Panc1 (cell line): ENCODE data around the gene KIRREL3. TPM values are rescaled to one million over a fixed set of nuclear protein-coding genes. Genes with fewer than 3 reads are reported as not detected.

Source experiments
- ATAC-seq: fragments of 200-7000 bp; cut with Tn5 transposase; 2 replicates; pipeline ENCODE4 v1.9.1; 2020; ENCODE audit warnings: mild to moderate bottlenecking, moderate library complexity
- BruUV-seq: library from RNA; stranded (reverse); fragments of 400-500 nt; replicated peaks from 2 replicates; lab custom pipeline; 2021; lab: Mats Ljungman, UMichigan
- CTCF ChIA-PET: fragments of 300-600 bp; sonication (Branson Sonifier 250); formaldehyde crosslinking; loops from one replicate; lab custom pipeline; 2022; ENCODE audit warnings: antibody characterized with exemption; lab: Charles Lee
- POLR2A ChIA-PET: fragments of 300-600 bp; sonication (Branson Sonifier 250); formaldehyde crosslinking; loops from one replicate; lab custom pipeline; 2022; ENCODE audit warnings: antibody characterized with exemption; lab: Charles Lee
- DNase-seq: peaks from one replicate; pipeline ENCODE4 v3.0.0-alpha.2; 2010; ENCODE audit warnings: low read depth, low spot score
- H3K27ac ChIP-seq: 2 replicates; pipeline ENCODE4 v1.5.1; 2011; ENCODE audit warnings: mild to moderate bottlenecking, low read length, inconsistent platforms
- H3K27me3 ChIP-seq: fragments of 200-500 bp; sonication (Bioruptor generic); 2 replicates; pipeline ENCODE4 v1.6.0; 2014; ENCODE audit warnings: low read length, inconsistent platforms; ENCODE audit not compliant: control insufficient read depth, insufficient read depth
- H3K36me3 ChIP-seq: fragments of 200-500 bp; sonication (Bioruptor generic); 2 replicates; pipeline ENCODE4 v1.5.1; 2014; ENCODE audit warnings: inconsistent platforms, mild to moderate bottlenecking, low read length, moderate library complexity; ENCODE audit not compliant: control insufficient read depth, insufficient read depth
- H3K4me1 ChIP-seq: 2 replicates; pipeline ENCODE4 v1.5.1; 2011; ENCODE audit warnings: inconsistent platforms, mild to moderate bottlenecking, low read length, moderate library complexity; ENCODE audit not compliant: control insufficient read depth, insufficient read depth
- H3K4me3 ChIP-seq, 2 experiments: 2 replicates each; pipeline ENCODE4 v1.5.1; 2011 to 2012; ENCODE audit warnings: low read depth in 2 of 2, low read length in 2 of 2, mild to moderate bottlenecking in 2 of 2, inconsistent platforms in 1 of 2, moderate library complexity in 1 of 2
- H3K9me3 ChIP-seq: fragments of 200-500 bp; sonication (Bioruptor generic); 2 replicates; pipeline ENCODE4 v1.5.1; 2014; ENCODE audit warnings: low read depth, mild to moderate bottlenecking, inconsistent platforms, low read length, moderate library complexity; ENCODE audit not compliant: control insufficient read depth, insufficient read depth
- POLR2AphosphoS5 ChIP-seq: IDR thresholded peaks from 2 replicates; pipeline ENCODE4 v1.6.1; 2012; ENCODE audit warnings: mild to moderate bottlenecking, low read depth, low read length, moderate library complexity
- SIN3A ChIP-seq: IDR thresholded peaks from 2 replicates; pipeline ENCODE4 v1.6.1; 2012; ENCODE audit warnings: low read depth, mild to moderate bottlenecking, low read length, moderate library complexity, borderline replicate concordance; ENCODE audit not compliant: insufficient read depth
- TCF7L2 ChIP-seq: IDR thresholded peaks from 2 replicates; pipeline ENCODE4 v1.6.1; 2011; ENCODE audit warnings: mild to moderate bottlenecking, low read depth, low read length, inconsistent platforms
- in situ Hi-C: cut with HindIII; loops from 2 replicates; pipeline ENCODE4 v1.10.0; 2016; ENCODE audit warnings: low sequenced_read_pairs, low pct_unique_long_range_greater_than_20kb
- intact Hi-C: fragments of 100-400 bp; cut with micrococcal nuclease; formaldehyde crosslinking; loops from one replicate; pipeline ENCODE4 v1.10.0; 2022; ENCODE audit not compliant: unreplicated experiment
- total RNA-seq: library from RNA; stranded (reverse); gene quantifications from one replicate; pipeline ENCODE4 v1.2.1, GENCODE V29; 2021; ENCODE audit not compliant: unreplicated experiment
- TF ChIP-seq, protein P1 (sequence below), 2 experiments: IDR thresholded peaks; 2 replicates each; pipeline ENCODE4 v1.6.1; 2011 to 2012; ENCODE audit warnings: low read depth in 2 of 2, control low read depth in 1 of 2, low read length in 1 of 2, mild to moderate bottlenecking in 1 of 2, moderate library complexity in 1 of 2; ENCODE audit not compliant: insufficient read depth in 1 of 2
- TF ChIP-seq, protein P2 (sequence below): fragments of 450-650 bp; IDR thresholded peaks from 2 replicates; pipeline ENCODE4 v1.5.1; 2017; ENCODE audit warnings: mild to moderate bottlenecking

Gene KIRREL3
- total RNA-seq, 1 experiment from 2014 or later = 0.36 TPM

DNA sequence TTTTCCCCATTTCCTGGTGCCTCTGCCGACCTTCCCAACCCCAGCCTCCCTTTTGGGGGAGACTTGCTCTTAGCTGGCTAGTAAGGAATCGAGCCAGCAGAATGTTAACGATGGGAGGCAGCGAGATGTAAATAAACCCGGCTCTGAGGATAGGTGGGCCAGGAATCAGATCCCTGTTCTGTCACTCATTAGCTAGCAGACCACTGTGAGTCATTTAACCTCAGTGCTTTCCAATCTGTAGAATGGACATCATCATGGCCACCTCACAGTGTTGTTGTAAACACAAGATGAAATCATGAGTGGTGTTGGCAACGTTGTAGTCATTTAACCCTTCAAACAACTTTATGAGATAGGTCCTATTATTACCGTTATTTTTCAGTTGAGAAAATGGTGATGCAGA, 208.6 kb downstream of the KIRREL3 start:
- Histone ChIP-seq H3K9me3 (no peaks in the 10 kb centered on the region), H3K27me3 (no peaks in the 10 kb centered on the region; the same call in none of the 2 replicates), H3K4me3 (no peak overlapping the region), H3K36me3 (no peaks in the 10 kb centered on the region), H3K27ac (no peak overlapping the region), H3K4me1 (no peaks in the 10 kb centered on the region)
- in situ Hi-C loops (no loop called here), intact Hi-C loops (no loop called here)
- no peak for ATAC-seq
- ChIA-PET POLR2A (no interaction called here), CTCF (no interaction called here)
- no TSS peak for BruUV-seq
- TF ChIP-seq, protein P1, sequence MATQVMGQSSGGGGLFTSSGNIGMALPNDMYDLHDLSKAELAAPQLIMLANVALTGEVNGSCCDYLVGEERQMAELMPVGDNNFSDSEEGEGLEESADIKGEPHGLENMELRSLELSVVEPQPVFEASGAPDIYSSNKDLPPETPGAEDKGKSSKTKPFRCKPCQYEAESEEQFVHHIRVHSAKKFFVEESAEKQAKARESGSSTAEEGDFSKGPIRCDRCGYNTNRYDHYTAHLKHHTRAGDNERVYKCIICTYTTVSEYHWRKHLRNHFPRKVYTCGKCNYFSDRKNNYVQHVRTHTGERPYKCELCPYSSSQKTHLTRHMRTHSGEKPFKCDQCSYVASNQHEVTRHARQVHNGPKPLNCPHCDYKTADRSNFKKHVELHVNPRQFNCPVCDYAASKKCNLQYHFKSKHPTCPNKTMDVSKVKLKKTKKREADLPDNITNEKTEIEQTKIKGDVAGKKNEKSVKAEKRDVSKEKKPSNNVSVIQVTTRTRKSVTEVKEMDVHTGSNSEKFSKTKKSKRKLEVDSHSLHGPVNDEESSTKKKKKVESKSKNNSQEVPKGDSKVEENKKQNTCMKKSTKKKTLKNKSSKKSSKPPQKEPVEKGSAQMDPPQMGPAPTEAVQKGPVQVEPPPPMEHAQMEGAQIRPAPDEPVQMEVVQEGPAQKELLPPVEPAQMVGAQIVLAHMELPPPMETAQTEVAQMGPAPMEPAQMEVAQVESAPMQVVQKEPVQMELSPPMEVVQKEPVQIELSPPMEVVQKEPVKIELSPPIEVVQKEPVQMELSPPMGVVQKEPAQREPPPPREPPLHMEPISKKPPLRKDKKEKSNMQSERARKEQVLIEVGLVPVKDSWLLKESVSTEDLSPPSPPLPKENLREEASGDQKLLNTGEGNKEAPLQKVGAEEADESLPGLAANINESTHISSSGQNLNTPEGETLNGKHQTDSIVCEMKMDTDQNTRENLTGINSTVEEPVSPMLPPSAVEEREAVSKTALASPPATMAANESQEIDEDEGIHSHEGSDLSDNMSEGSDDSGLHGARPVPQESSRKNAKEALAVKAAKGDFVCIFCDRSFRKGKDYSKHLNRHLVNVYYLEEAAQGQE (IDR thresholded peaks at IDR 0.05; ENCODE audit: insufficient read depth in 1 of 2, low read depth in 2 of 2, low read length in 1 of 2) = no peak
- TF ChIP-seq TCF7L2 (no peak), SIN3A (no peak), POLR2AphosphoS5 (no peak)
- TF ChIP-seq, protein P2, sequence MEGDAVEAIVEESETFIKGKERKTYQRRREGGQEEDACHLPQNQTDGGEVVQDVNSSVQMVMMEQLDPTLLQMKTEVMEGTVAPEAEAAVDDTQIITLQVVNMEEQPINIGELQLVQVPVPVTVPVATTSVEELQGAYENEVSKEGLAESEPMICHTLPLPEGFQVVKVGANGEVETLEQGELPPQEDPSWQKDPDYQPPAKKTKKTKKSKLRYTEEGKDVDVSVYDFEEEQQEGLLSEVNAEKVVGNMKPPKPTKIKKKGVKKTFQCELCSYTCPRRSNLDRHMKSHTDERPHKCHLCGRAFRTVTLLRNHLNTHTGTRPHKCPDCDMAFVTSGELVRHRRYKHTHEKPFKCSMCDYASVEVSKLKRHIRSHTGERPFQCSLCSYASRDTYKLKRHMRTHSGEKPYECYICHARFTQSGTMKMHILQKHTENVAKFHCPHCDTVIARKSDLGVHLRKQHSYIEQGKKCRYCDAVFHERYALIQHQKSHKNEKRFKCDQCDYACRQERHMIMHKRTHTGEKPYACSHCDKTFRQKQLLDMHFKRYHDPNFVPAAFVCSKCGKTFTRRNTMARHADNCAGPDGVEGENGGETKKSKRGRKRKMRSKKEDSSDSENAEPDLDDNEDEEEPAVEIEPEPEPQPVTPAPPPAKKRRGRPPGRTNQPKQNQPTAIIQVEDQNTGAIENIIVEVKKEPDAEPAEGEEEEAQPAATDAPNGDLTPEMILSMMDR = no peak
- DNase-seq = no peak

DNA sequence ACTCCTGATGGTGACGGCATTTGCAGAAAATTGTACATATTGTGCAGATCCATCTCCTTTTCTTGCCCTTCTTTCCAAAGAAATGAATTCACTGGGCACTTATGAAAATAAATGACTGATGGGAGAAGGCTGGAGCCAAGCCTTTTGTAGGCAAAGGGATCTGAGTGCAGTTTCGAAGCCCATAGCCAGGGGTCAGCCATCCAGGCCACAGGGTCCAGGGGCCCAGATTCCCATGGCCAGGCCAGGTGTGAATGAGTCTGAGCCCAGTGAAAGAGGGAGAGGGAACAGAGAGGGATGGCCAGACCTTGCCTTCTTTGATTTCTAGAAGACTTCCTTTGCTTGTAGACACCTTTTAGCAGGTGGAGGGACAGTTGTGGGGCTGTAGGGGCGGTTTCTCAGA, 209.1 kb downstream of the KIRREL3 start:
- Histone ChIP-seq H3K27me3 (no peaks in the 10 kb centered on the region; the same call in none of the 2 replicates), H3K4me1 (no peaks in the 10 kb centered on the region), H3K4me3 (no peak overlapping the region), H3K9me3 (no peaks in the 10 kb centered on the region), H3K27ac (no peak overlapping the region), H3K36me3 (no peaks in the 10 kb centered on the region)
- DNase-seq (no peak), ATAC-seq (no peak)
- ChIA-PET CTCF (no interaction called here), POLR2A (no interaction called here)
- no TSS peak for BruUV-seq
- intact Hi-C loops (no loop called here), in situ Hi-C loops (no loop called here)
- TF ChIP-seq, protein P1 (IDR thresholded peaks at IDR 0.05; ENCODE audit: insufficient read depth in 1 of 2, low read depth in 2 of 2, low read length in 1 of 2) = no peak
- TF ChIP-seq, protein P2 = no peak
- TF ChIP-seq POLR2AphosphoS5 = no peak
- no peak for TF ChIP-seq TCF7L2
- TF ChIP-seq SIN3A = no peak
